ENCODE results near the gene SOX13. TPM values are rescaled to one million over a fixed set of nuclear protein-coding genes. Genes with fewer than 3 reads are reported as not detected.
A peak's percentile ranks its signal among the peaks of the same experiment; 100 is the strongest.

SOX13 gene
- total and polyA plus RNA-seq, 9 of the 15 experiments (the other 6 are each of a cell fraction or from before 2014, with no cell fraction given) = 0.03 to 0.35 (median 0.06) TPM; not detected in 5

GRCh38 chr1:204149635-204150565 is 77.0 kb downstream of the SOX13 start (continued):
- TF ChIP-seq CTCFL (IDR thresholded peaks at IDR 0.05; ENCODE audit: borderline replicate concordance, insufficient read depth, low read depth, low read length, poor library complexity, severe bottlenecking) (peak; percentile 15), MBD2 (IDR thresholded peaks at IDR 0.05; ENCODE audit: borderline replicate concordance, low read depth) (no peak), EGR1 (conservative IDR thresholded peaks at IDR 0.05) (0 out of 2 replicates have a peak, but pooled peaks have one; percentile 46), PCBP2 (IDR thresholded peaks at IDR 0.05; ENCODE audit: low read depth, low read length, poor library complexity, severe bottlenecking) (no peak), HMBOX1 (IDR thresholded peaks at IDR 0.05) (no peak), ETS2 (tag; IDR thresholded peaks at IDR 0.05; ENCODE audit: borderline replicate concordance, poor library complexity, severe bottlenecking) (no peak), ZBTB8A (IDR thresholded peaks at IDR 0.05; ENCODE audit: partially characterized antibody) (no peak)
